Fibroblast of mammary gland (primary cell): ENCODE results near the gene POM121L2.

Experiments used
- DNase-seq: peaks from one replicate; pipeline ENCODE4 v3.0.0-alpha.2; 2010; ENCODE audit warnings: low read depth
- H3K4me3 ChIP-seq: 2 replicates; pipeline ENCODE4 v1.5.1; 2011; ENCODE audit warnings: low read depth, mild to moderate bottlenecking, low read length, moderate library complexity; ENCODE audit not compliant: control insufficient read depth
- TF ChIP-seq, protein P1 (sequence below): conservative IDR thresholded peaks from 2 replicates; pipeline ENCODE4 v1.5.1; 2011; ENCODE audit warnings: low read depth, low read length, inconsistent platforms; ENCODE audit not compliant: control insufficient read depth, insufficient read depth

The POM121L2 gene

DNA sequence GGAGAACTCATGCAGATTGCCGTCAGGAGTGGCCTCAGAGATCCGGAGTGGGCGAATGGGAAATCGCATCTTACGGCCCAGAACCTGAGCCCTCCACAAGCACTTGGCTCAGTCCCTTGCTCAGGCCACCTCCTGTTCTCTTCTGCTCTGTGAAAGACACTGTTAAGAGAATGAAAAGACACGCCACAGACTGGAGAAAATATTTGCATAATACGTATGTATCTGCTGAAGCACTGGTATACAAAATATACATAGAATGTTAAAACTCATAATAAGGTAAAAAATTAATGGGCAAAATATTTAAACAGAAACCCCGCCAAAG is 838 bp upstream of the POM121L2 start:
- TF ChIP-seq, protein P1, sequence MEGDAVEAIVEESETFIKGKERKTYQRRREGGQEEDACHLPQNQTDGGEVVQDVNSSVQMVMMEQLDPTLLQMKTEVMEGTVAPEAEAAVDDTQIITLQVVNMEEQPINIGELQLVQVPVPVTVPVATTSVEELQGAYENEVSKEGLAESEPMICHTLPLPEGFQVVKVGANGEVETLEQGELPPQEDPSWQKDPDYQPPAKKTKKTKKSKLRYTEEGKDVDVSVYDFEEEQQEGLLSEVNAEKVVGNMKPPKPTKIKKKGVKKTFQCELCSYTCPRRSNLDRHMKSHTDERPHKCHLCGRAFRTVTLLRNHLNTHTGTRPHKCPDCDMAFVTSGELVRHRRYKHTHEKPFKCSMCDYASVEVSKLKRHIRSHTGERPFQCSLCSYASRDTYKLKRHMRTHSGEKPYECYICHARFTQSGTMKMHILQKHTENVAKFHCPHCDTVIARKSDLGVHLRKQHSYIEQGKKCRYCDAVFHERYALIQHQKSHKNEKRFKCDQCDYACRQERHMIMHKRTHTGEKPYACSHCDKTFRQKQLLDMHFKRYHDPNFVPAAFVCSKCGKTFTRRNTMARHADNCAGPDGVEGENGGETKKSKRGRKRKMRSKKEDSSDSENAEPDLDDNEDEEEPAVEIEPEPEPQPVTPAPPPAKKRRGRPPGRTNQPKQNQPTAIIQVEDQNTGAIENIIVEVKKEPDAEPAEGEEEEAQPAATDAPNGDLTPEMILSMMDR, result no peak
- DNase-seq, result no peak
- H3K4me3 ChIP-seq, result peak overlapping the region; percentile 63

DNA sequence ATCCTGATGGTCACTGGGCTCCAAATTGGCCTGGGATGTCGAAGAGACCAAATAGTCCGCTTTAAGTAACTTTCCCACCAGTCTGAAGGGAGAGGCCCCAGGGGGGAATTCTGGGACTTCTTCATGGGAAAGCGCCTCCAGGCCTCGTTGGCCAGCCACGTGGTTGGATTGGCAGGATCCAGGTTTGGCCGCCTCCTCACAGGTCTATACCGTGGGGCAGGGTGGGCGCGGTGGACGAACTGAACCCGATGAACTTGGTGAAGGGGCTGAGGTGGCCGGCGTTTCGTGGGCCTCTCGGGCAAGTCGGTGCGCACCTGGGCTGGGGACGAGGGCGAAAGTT is 297 bp downstream of the POM121L2 start:
- peak overlapping the region; percentile 63 for H3K4me3 ChIP-seq
- TF ChIP-seq, protein P1, result no peak
- DNase-seq, result no peak

DNA sequence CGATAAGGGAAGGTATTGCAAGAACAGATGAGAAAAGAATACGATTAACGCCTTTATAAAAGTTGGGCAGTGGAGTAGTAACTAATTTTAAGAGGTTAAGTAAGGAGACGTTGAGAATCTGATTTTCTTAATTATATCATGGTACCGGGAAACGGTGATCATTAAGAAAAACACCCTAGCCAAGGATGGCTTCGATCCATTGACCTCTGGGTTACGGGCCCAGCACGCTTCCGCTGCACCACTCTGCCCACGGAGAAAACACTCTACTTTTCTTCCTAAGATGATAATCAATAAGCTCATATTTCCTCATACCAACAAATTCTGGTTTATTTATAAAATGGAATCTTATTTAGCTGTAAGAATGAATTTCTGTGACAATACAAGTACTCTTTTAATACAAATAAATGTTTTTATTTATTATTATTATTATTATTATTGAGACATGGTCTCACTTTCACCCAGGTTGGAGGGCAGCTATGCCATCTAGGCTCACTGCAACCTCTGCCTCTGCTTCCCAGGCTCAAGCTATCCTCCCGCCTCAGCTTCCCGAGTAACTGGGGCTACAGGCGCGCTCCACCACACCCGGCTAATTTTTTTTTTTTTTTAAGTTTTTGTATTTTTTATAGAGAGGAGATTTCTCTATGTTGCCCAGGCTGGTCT is 8.3 kb downstream of the POM121L2 start:
- peak; percentile 36 for DNase-seq
- TF ChIP-seq, protein P1, result no peak
- H3K4me3 ChIP-seq, result no peak overlapping the region

DNA sequence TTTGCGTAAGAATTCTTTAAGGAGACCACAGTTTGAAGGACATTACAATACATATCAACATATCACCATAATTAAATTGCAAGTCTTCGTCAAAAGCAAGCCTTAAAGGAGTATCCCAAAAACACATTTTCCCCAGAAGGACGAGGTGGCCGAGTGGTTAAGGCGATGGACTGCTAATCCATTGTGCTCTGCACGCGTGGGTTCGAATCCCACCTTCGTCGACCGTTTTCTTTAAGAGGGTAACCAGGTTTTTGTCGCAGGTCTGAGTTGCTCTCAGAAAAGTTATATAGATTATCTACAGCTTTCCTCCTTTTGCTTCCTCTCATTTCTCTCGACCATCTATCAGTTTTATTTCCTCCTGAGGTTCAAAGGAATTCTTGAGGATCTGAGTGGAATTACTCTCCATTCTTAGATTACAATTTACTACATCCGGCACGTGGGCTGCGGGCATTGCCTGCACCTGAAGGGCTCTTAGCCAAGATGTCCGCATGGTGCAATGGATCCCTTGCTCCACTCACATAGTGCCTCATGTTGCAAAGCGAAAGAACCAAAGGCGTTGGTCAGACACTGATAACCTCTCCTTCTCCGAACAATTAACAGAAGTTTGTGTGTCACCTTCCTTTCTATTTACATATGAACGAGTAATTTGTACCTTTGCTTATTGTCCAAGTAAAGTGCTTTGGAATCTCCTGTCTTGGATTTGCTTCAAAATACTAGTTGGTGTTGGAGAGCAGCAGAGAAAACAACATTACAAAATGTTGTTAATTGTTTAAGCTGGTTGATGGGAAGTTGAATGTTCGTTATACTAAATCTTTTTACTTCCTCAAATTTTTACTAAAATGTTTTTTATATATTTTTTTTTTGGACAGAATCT is 14.0 kb downstream of the POM121L2 start:
- TF ChIP-seq, protein P1, result no peak
- peak overlapping the region; percentile 73 for H3K4me3 ChIP-seq
- DNase-seq, result peak; percentile 75

DNA sequence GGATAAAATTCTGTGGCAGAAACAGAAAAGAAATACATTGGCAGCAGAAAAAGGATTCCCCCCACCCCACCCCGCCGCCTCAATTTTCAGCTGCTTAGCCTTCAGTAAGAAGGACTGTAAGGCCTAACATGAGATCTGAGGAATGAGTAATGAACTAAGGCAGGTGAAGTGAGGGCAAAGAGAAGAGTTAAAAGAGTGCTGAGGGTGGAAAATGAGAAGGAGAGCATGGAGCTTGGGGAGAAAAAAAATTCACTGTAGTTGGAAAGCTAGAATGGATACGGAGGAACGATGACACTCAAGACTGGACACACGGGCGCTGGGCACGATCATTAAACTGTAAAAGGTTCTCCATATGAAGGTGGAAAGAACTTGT is 14.6 kb downstream of the POM121L2 start:
- DNase-seq, result no peak
- H3K4me3 ChIP-seq, result peak overlapping the region; percentile 73
- TF ChIP-seq, protein P1, result no peak

DNA sequence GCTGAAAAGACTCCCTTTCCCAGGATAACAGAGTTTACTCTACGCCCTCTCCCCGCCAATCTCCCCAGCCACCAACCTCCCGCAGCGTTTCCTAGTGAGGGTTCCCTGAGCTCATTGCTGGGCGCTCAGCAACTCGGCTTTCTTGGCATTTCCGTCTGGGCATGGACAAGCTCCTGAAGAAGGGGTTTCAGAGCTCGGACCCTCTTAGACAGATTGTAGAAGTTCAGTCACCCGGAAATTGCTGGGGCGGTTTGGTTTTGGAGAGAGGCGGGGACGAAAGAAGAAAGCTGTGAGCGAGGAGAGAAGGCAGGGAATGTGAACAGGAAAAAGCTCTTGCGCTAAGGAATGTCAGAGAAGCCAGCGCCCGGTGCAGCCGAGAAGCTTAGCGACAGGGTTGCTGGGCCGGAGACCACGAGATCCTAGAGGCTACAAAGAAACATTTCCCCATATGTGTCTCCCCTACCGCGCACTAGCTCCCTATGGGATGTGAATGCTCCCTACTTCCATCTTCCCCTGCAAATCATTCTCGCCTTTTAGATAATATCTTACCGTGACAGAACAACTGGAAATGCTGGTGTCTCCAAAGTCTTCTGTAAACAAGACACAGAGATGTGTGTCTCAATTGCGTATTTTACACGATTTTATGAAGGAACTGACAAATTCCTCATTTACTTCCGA is 15.8 kb downstream of the POM121L2 start:
- DNase-seq, result peak; percentile 47
- TF ChIP-seq, protein P1, result no peak
- H3K4me3 ChIP-seq, result peak overlapping the region; percentile 73
